GM12878 (cell line): Measurements from ENCODE around the gene ZBTB37. TPM values are rescaled to one million over a fixed set of nuclear protein-coding genes. Genes with fewer than 3 reads are reported as not detected.

Experiments used
- ATAC-seq: fragments of 200-7000 bp; cut with Tn5 transposase; 3 replicates; pipeline ENCODE4 v1.9.1; 2020; ENCODE audit warnings: mild to moderate bottlenecking, moderate library complexity
- BruUV-seq: library from RNA; stranded (reverse); fragments of 400-500 nt; replicated peaks from 2 replicates; lab custom pipeline; 2021; lab: Mats Ljungman, UMichigan
- CTCF ChIA-PET: fragments of 300-600 bp; sonication (Branson Sonifier 250); formaldehyde crosslinking; extraction: SDS; loops from one replicate; lab custom pipeline; 2021; ENCODE audit warnings: inconsistent platforms; lab: Yijun Ruan, JAX
- POLR2A ChIA-PET: fragments of 350-600 bp; formaldehyde crosslinking; extraction: SDS; loops from one replicate; lab custom pipeline; 2021; ENCODE audit warnings: inconsistent platforms; lab: Charles Lee
- RAD21 ChIA-PET: fragments of 300-600 bp; sonication (Branson Sonifier 250); formaldehyde crosslinking; loops from one replicate; lab custom pipeline; 2023; ENCODE audit warnings: antibody characterized with exemption; ENCODE audit not compliant: unreplicated experiment; lab: Charles Lee
- SMC1A ChIA-PET: fragments of 300-600 bp; sonication (Branson Sonifier 250); formaldehyde crosslinking; loops from one replicate; lab custom pipeline; 2023; ENCODE audit not compliant: unreplicated experiment, uncharacterized antibody; lab: Charles Lee
- DNase-seq: peaks from one replicate; pipeline ENCODE4 v3.0.0-alpha.2; 2011; ENCODE audit warnings: low read depth, low spot score
- FAIRE-seq: peaks from 3 replicates; lab custom pipeline; 2011; peaks lifted over from hg19 to GRCh38; lab: Jason Lieb, UNC
- H2AFZ ChIP-seq: 2 replicates; pipeline ENCODE4 v1.6.0; 2011; ENCODE audit warnings: low read depth, low read length, control low read depth; ENCODE audit not compliant: control insufficient read depth
- H3K27ac ChIP-seq: 2 replicates; pipeline ENCODE4 v1.5.1; 2011; ENCODE audit warnings: control low read depth; ENCODE audit not compliant: control insufficient read depth, insufficient read depth
- H3K27me3 ChIP-seq, 2 experiments: replicated peaks in 1 of 2; 2 replicates each; pipeline versions ENCODE4 v1.6.0 to v1.6.1; 2011; ENCODE audit warnings: low read length in 1 of 2; ENCODE audit not compliant: control insufficient read depth in 2 of 2, insufficient read depth in 2 of 2
- H3K36me3 ChIP-seq, 2 experiments: 2 replicates each; pipeline ENCODE4 v1.5.1; 2011; ENCODE audit warnings: low read length in 1 of 2; ENCODE audit not compliant: control insufficient read depth in 2 of 2, insufficient read depth in 2 of 2
- H3K4me1 ChIP-seq: 2 replicates; pipeline ENCODE4 v1.6.1; 2011; ENCODE audit warnings: mild to moderate bottlenecking, low read length, moderate library complexity, mixed read lengths; ENCODE audit not compliant: control insufficient read depth, insufficient read depth
- H3K4me2 ChIP-seq: 2 replicates; pipeline ENCODE4 v1.6.0; 2011; ENCODE audit warnings: control low read depth; ENCODE audit not compliant: control insufficient read depth, insufficient read depth
- H3K4me3 ChIP-seq: fragments of 200-600 bp; sonication (generic); 2 replicates; pipeline ENCODE4 v1.5.1; 2016
- H3K79me2 ChIP-seq: 2 replicates; pipeline ENCODE4 v1.6.0; 2011; ENCODE audit warnings: low read length; ENCODE audit not compliant: control insufficient read depth, insufficient read depth
- H3K9ac ChIP-seq: 2 replicates; pipeline ENCODE4 v1.8.0; 2011; ENCODE audit warnings: low read length, control low read depth, mixed read lengths; ENCODE audit not compliant: control insufficient read depth, insufficient read depth
- H3K9me3 ChIP-seq: replicated peaks from 3 replicates; pipeline ENCODE4 v1.5.1; 2011; ENCODE audit warnings: mild to moderate bottlenecking, low read length; ENCODE audit not compliant: control insufficient read depth, insufficient read depth
- H4K20me1 ChIP-seq: 2 replicates; pipeline ENCODE4 v1.6.0; 2011; ENCODE audit not compliant: control insufficient read depth, insufficient read depth
- E4F1 ChIP-seq: fragments of 450-650 bp; IDR thresholded peaks from 2 replicates; pipeline ENCODE4 v1.6.1; 2018; ENCODE audit warnings: borderline replicate concordance, mild to moderate bottlenecking; ENCODE audit not compliant: partially characterized antibody
- FOXK2 ChIP-seq: fragments of 450-650 bp; IDR thresholded peaks from 2 replicates; pipeline ENCODE4 v1.6.1; 2017; ENCODE audit warnings: mild to moderate bottlenecking, moderate library complexity
- HSF1 ChIP-seq: fragments of 150-350 bp; IDR thresholded peaks from 2 replicates; pipeline ENCODE4 v1.6.1; 2014; ENCODE audit warnings: mild to moderate bottlenecking, low read depth, low read length
- SRF ChIP-seq, 2 experiments: IDR thresholded peaks; 2 replicates each; pipeline ENCODE4 v1.6.1; 2011; ENCODE audit warnings: low read depth in 2 of 2, low read length in 2 of 2, mild to moderate bottlenecking in 1 of 2, moderate library complexity in 1 of 2
- YY1 ChIP-seq: IDR thresholded peaks from 2 replicates; pipeline ENCODE4 v1.6.1; 2011; ENCODE audit warnings: low read depth, mild to moderate bottlenecking, low read length
- WGBS: methylation state at CpG from one replicate; pipeline ENCODE4 v1.1.6; 2016; ENCODE audit warnings: low lambda C conversion rate; ENCODE audit not compliant: insufficient replicate concordance, insufficient coverage; ENCODE audit errors: missing lambda C conversion rate; 5-methylcytosine and 5-hydroxymethylcytosine counted together
- in situ Hi-C: fragments of 300-500 bp; cut with MboI; formaldehyde crosslinking; loops from 9 replicates; pipeline ENCODE4 v1.14.3; 2018; ENCODE audit warnings: mixed read lengths
- intact Hi-C: fragments of 100-400 bp; cut with micrococcal nuclease; formaldehyde crosslinking; loops from one replicate; pipeline ENCODE4 v1.14.2; 2022; ENCODE audit not compliant: unreplicated experiment
- polyA plus RNA-seq, 11 experiments: library from polyadenylated mRNA; depleted of rRNA in 4 of 11; unstranded in 6 of 11; stranded (reverse) in 5 of 11; fragments of >200 nt; fragmentation: Nextera tagmentation in 4 of 11; fragmentation: Illumina TruSeq in 1 of 11; extraction: Ambion mirVana in 4 of 11; extraction: Trizol in 1 of 11; gene quantifications; 1 replicate in 1 of 11; 2 replicates in 10 of 11; pipeline versions ENCODE4 v1.2.1 to v1.2.3, GENCODE V29; 2011 to 2016; ENCODE audit warnings: inconsistent platforms in 2 of 11, missing spikeins in 2 of 11, low read depth in 1 of 11
- total RNA-seq, 4 experiments: library from RNA; depleted of rRNA in 3 of 4; stranded (reverse); fragments of >200 nt in 3 of 4; fragmentation: Illumina TruSeq in 1 of 4; extraction: Trizol in 1 of 4; gene quantifications; 2 replicates each; pipeline versions ENCODE4 v1.2.1 to v1.2.3, GENCODE V29; 2013 to 2021

Gene ZBTB37
- total and polyA plus RNA-seq, 10 of the 15 experiments (the other 5 are each of a cell fraction or from before 2014, with no cell fraction given): 0.16 to 5.7 (median 1.9) TPM

GRCh38 chr1:173913111-173913510, 44.9 kb downstream of the ZBTB37 start:
- FAIRE-seq: no peak
- ChIA-PET POLR2A (no interaction called here), SMC1A (interaction anchor here (0.6 kb wide), 1 partner anchor 771 kb away, joined by 3 read pairs; no protein-coding TSS in a partner anchor), RAD21 (no interaction called here), CTCF (interaction anchor here (1.2 kb wide), 1 partner anchor 11 kb away, joined by 4 read pairs; no protein-coding TSS in a partner anchor)
- intact Hi-C loops (no loop called here), in situ Hi-C loops (no loop called here)
- H3K36me3 ChIP-seq: no peaks in the 10 kb centered on the region
- H3K9me3 ChIP-seq: no peaks in the 10 kb centered on the region
- peaks cover 0 to 1% of the 10 kb centered on the region in 2 experiments; a peak in 1 of 4 replicates for H3K27me3 ChIP-seq
- no peaks in the 10 kb centered on the region for H3K4me1 ChIP-seq
- H3K4me3 ChIP-seq: no peak overlapping the region
- no TSS peak for BruUV-seq
- WGBS: 33% methylated on average over 3 of the region's 3 CpGs
- no peak overlapping the region for H2AFZ ChIP-seq
- no peak overlapping the region for H3K4me2 ChIP-seq
- TF ChIP-seq SRF (IDR thresholded peaks at IDR 0.05; ENCODE audit: low read depth in 2 of 2, low read length in 2 of 2) (no peak), HSF1 (no peak), YY1 (no peak), FOXK2 (no peak), E4F1 (no peak)
- DNase-seq: no peak
- no peak overlapping the region for H3K9ac ChIP-seq
- no peak overlapping the region for H3K27ac ChIP-seq
- no peaks in the 10 kb centered on the region for H3K79me2 ChIP-seq
- no peak for ATAC-seq
- H4K20me1 ChIP-seq: no peaks in the 10 kb centered on the region
